ENCODE results near the gene CD93. TPM values are rescaled to one million over a fixed set of nuclear protein-coding genes. Genes with fewer than 3 reads are reported as not detected.

The CD93 gene
- polyA plus RNA-seq, 1 donor from 2014 or later = not detected

- peaks cover 11% of the 10 kb centered on the region for H3K27me3 ChIP-seq (ENCODE audit: insufficient read depth, low read depth, low read length)
- H3K9me3 ChIP-seq (ENCODE audit: low read length) = no peaks in the 10 kb centered on the region
- H3K9me2 ChIP-seq (ENCODE audit: insufficient read depth, low read length) = no peaks in the 10 kb centered on the region
- H3K4me2 ChIP-seq (ENCODE audit: low read length) = no peak overlapping the region
- no peaks in the 10 kb centered on the region for H3F3A ChIP-seq (ENCODE audit: insufficient read depth, low read length, poor library complexity, severe bottlenecking)
- TF ChIP-seq SMC3 (conservative IDR thresholded peaks at IDR 0.05; ENCODE audit: poor library complexity) (no peak), REST (IDR thresholded peaks at IDR 0.05; ENCODE audit: borderline replicate concordance) (no peak), CTCF (IDR thresholded peaks at IDR 0.05; ENCODE audit: poor library complexity, severe bottlenecking) (no peak), MXI1 (conservative IDR thresholded peaks at IDR 0.05; ENCODE audit: poor library complexity, severe bottlenecking) (no peak), EP300 (conservative IDR thresholded peaks at IDR 0.05; ENCODE audit: poor library complexity, severe bottlenecking) (no peak), TAF1 (IDR thresholded peaks at IDR 0.05; ENCODE audit: low read depth) (no peak), RAD21 (conservative IDR thresholded peaks at IDR 0.05) (no peak)
- no peaks in the 10 kb centered on the region for H4K20me1 ChIP-seq (ENCODE audit: insufficient read depth)
- no peaks in the 10 kb centered on the region for H3K36me3 ChIP-seq (ENCODE audit: insufficient read depth, low read length)
- H3K79me2 ChIP-seq (replicated peaks; ENCODE audit: insufficient read depth, low read length) = no peaks in the 10 kb centered on the region
- H3K4me3 ChIP-seq (ENCODE audit: low read length) = no peak overlapping the region
- no peak overlapping the region for H3K9ac ChIP-seq (ENCODE audit: low read length)
- no peak overlapping the region for H2AFZ ChIP-seq (ENCODE audit: low read depth, low read length)
- no peak overlapping the region for H3K27ac ChIP-seq (ENCODE audit: low read length)
Observed at GRCh38 chr20:23071398-23071797, 14.7 kb downstream of the CD93 start.

GRCh38 chr20:23069108-23069507 lies 17.0 kb downstream of the CD93 start:
- Histone ChIP-seq H4K20me1 (ENCODE audit: insufficient read depth) (no peaks in the 10 kb centered on the region), H3K9me2 (ENCODE audit: insufficient read depth, low read length) (no peaks in the 10 kb centered on the region), H3K4me2 (ENCODE audit: low read length) (no peak overlapping the region), H2AFZ (ENCODE audit: low read depth, low read length) (no peak overlapping the region), H3K36me3 (ENCODE audit: insufficient read depth, low read length) (no peaks in the 10 kb centered on the region), H3K9ac (ENCODE audit: low read length) (no peak overlapping the region), H3K27me3 (ENCODE audit: insufficient read depth, low read depth, low read length) (peaks cover 11% of the 10 kb centered on the region), H3F3A (ENCODE audit: insufficient read depth, low read length, poor library complexity, severe bottlenecking) (no peaks in the 10 kb centered on the region), H3K79me2 (replicated peaks; ENCODE audit: insufficient read depth, low read length) (no peaks in the 10 kb centered on the region), H3K9me3 (ENCODE audit: low read length) (no peaks in the 10 kb centered on the region), H3K4me3 (ENCODE audit: low read length) (no peak overlapping the region), H3K27ac (ENCODE audit: low read length) (no peak overlapping the region)
- no peak for TF ChIP-seq SMC3 (conservative IDR thresholded peaks at IDR 0.05; ENCODE audit: poor library complexity)
- no peak for TF ChIP-seq POLR2AphosphoS5 (IDR thresholded peaks at IDR 0.05)
- TF ChIP-seq MXI1 (conservative IDR thresholded peaks at IDR 0.05; ENCODE audit: poor library complexity, severe bottlenecking) = no peak
- TF ChIP-seq EZH2 (IDR thresholded peaks at IDR 0.05; ENCODE audit: borderline replicate concordance, insufficient read depth, low read length, poor library complexity, severe bottlenecking) = no peak
- TF ChIP-seq CTCF (IDR thresholded peaks at IDR 0.05; ENCODE audit: poor library complexity, severe bottlenecking) = no peak
- TF ChIP-seq EP300 (conservative IDR thresholded peaks at IDR 0.05; ENCODE audit: poor library complexity, severe bottlenecking) = no peak
- TF ChIP-seq REST (IDR thresholded peaks at IDR 0.05; ENCODE audit: borderline replicate concordance) = no peak
- no peak for TF ChIP-seq RAD21 (conservative IDR thresholded peaks at IDR 0.05)
- no peak for TF ChIP-seq TAF1 (IDR thresholded peaks at IDR 0.05; ENCODE audit: low read depth)

Data from neural cell (in vitro differentiated cells).